H1 (cell line): Measurements from ENCODE around the gene ZNF823. TPM values are rescaled to one million over a fixed set of nuclear protein-coding genes. Genes with fewer than 3 reads are reported as not detected.

Experiments used
- CTCF ChIA-PET: fragments of 300-600 bp; sonication (Branson Sonifier 250); formaldehyde crosslinking; loops from one replicate; lab custom pipeline; 2021; ENCODE audit not compliant: partially characterized antibody; lab: Charles Lee
- POLR2A ChIA-PET: fragments of 300-600 bp; sonication (Branson Sonifier 250); formaldehyde crosslinking; loops from one replicate; lab custom pipeline; 2021; ENCODE audit warnings: inconsistent platforms; ENCODE audit not compliant: partially characterized antibody; lab: Charles Lee
- DNase-seq, 2 experiments: peaks; one replicate each; pipeline versions ENCODE4 v3.0.0 to v3.0.0-alpha.2; 2010 to 2022; ENCODE audit warnings: low spot score in 2 of 2, low read depth in 1 of 2, mixed read lengths in 1 of 2
- FAIRE-seq: peaks from 2 replicates; lab custom pipeline; 2011; peaks lifted over from hg19 to GRCh38; lab: Jason Lieb, UNC
- H2AFZ ChIP-seq: 2 replicates; pipeline ENCODE4 v1.8.1; 2012; ENCODE audit warnings: low read length, inconsistent platforms
- H2AK5ac ChIP-seq: 2 replicates; pipeline ENCODE4 v1.6.1; 2013; ENCODE audit warnings: low read depth, low read length
- H2BK120ac ChIP-seq: replicated peaks from 2 replicates; pipeline ENCODE3; 2013; ENCODE audit warnings: low read depth, low read length, inconsistent platforms
- H2BK12ac ChIP-seq: 2 replicates; pipeline ENCODE4 v1.6.1; 2013; ENCODE audit warnings: low read depth, low read length
- H2BK15ac ChIP-seq: 2 replicates; pipeline ENCODE4 v1.6.1; 2013; ENCODE audit warnings: low read length
- H2BK20ac ChIP-seq: 2 replicates; pipeline ENCODE4 v1.6.1; 2013; ENCODE audit warnings: low read length
- H2BK5ac ChIP-seq: 2 replicates; pipeline ENCODE4 v1.6.1; 2013; ENCODE audit warnings: low read depth, low read length
- H3K14ac ChIP-seq: 2 replicates; pipeline ENCODE4 v1.6.1; 2013; ENCODE audit warnings: inconsistent platforms; ENCODE audit not compliant: insufficient read length
- H3K18ac ChIP-seq: 2 replicates; pipeline ENCODE4 v1.6.1; 2013; ENCODE audit warnings: low read length; ENCODE audit errors: extremely low read depth
- H3K23ac ChIP-seq: 2 replicates; pipeline ENCODE4 v1.6.1; 2013; ENCODE audit warnings: inconsistent platforms; ENCODE audit not compliant: insufficient read length
- H3K23me2 ChIP-seq: 2 replicates; pipeline ENCODE4 v1.6.1; 2013; ENCODE audit warnings: low read depth, low read length
- H3K27ac ChIP-seq: 2 replicates; pipeline ENCODE4 v1.6.1; 2011; ENCODE audit warnings: low read depth, low read length, inconsistent platforms
- H3K27me3 ChIP-seq, 4 experiments: replicated peaks in 1 of 4; 1 replicate in 1 of 4; 2 replicates in 3 of 4; pipeline versions ENCODE4 v1.6.1 to v1.8.1; 2011 to 2013; ENCODE audit warnings: low read length in 3 of 4, mild to moderate bottlenecking in 3 of 4, inconsistent platforms in 2 of 4, mixed read lengths in 2 of 4, moderate library complexity in 1 of 4; ENCODE audit not compliant: control insufficient read depth in 3 of 4, insufficient read depth in 3 of 4; ENCODE audit errors: extremely low read depth in 1 of 4
- H3K36me3 ChIP-seq, 4 experiments: 2 replicates each; pipeline versions ENCODE4 v1.6.1 to v1.8.1; 2011 to 2013; ENCODE audit warnings: mild to moderate bottlenecking in 4 of 4, low read length in 3 of 4, moderate library complexity in 2 of 4, control low read depth in 1 of 4, inconsistent platforms in 1 of 4; ENCODE audit not compliant: insufficient read depth in 4 of 4, control insufficient read depth in 2 of 4
- H3K4ac ChIP-seq: replicated peaks from 2 replicates; pipeline ENCODE3; 2013; ENCODE audit warnings: low read length, low read depth, mixed read lengths, inconsistent platforms; ENCODE audit not compliant: insufficient read length
- H3K4me1 ChIP-seq, 4 experiments: replicated peaks in 1 of 4; 1 replicate in 1 of 4; 2 replicates in 3 of 4; pipeline versions ENCODE4 v1.6.1 to v1.8.1; 2011 to 2013; ENCODE audit warnings: low read length in 3 of 4, inconsistent platforms in 2 of 4, mixed read lengths in 1 of 4; ENCODE audit not compliant: insufficient read depth in 4 of 4, control insufficient read depth in 3 of 4
- H3K4me2 ChIP-seq, 2 experiments: 2 replicates each; pipeline versions ENCODE4 v1.6.1 to v1.8.1; 2011 to 2013; ENCODE audit warnings: low read depth in 2 of 2, low read length in 2 of 2, control low read depth in 1 of 2, inconsistent platforms in 1 of 2, mild to moderate bottlenecking in 1 of 2; ENCODE audit not compliant: insufficient read depth in 1 of 2
- H3K4me3 ChIP-seq, 4 experiments: fragments of 200-600, 300-600 bp in 1 of 4; sonication (generic), shearing (Covaris generic), sonication (Bioruptor Twin) in 1 of 4; 2 replicates each; pipeline versions ENCODE4 v1.5.1 to v1.8.1; 2011 to 2016; ENCODE audit warnings: low read length in 4 of 4, low read depth in 3 of 4, control low read depth in 2 of 4, inconsistent platforms in 2 of 4, mild to moderate bottlenecking in 2 of 4, mixed read lengths in 1 of 4, moderate library complexity in 1 of 4; ENCODE audit not compliant: insufficient read depth in 2 of 4; ENCODE audit errors: extremely low read depth in 1 of 4
- H3K56ac ChIP-seq: replicated peaks from 2 replicates; pipeline ENCODE3; 2013; ENCODE audit warnings: low read depth, mild to moderate bottlenecking, mixed read lengths, low read length, inconsistent platforms; ENCODE audit not compliant: insufficient read length
- H3K79me1 ChIP-seq: 2 replicates; pipeline ENCODE4 v1.6.1; 2013; ENCODE audit warnings: low read depth, low read length, control low read depth
- H3K79me2 ChIP-seq, 2 experiments: 2 replicates each; pipeline versions ENCODE4 v1.6.1 to v1.8.1; 2012 to 2013; ENCODE audit warnings: low read length in 2 of 2, mild to moderate bottlenecking in 2 of 2, inconsistent platforms in 1 of 2; ENCODE audit not compliant: insufficient read depth in 2 of 2, control insufficient read depth in 1 of 2
- H3K9ac ChIP-seq, 4 experiments: replicated peaks in 1 of 4; 1 replicate in 1 of 4; 2 replicates in 3 of 4; pipeline versions ENCODE4 v1.6.1 to v1.8.1; 2011 to 2013; ENCODE audit warnings: low read depth in 3 of 4, low read length in 3 of 4, control low read depth in 2 of 4, mild to moderate bottlenecking in 2 of 4, moderate library complexity in 2 of 4, inconsistent platforms in 1 of 4; ENCODE audit errors: extremely low read depth in 1 of 4
- H3K9me3 ChIP-seq, 2 experiments: 2 replicates each; pipeline versions ENCODE4 v1.6.1 to v1.8.1; 2012 to 2013; ENCODE audit warnings: mild to moderate bottlenecking in 2 of 2, moderate library complexity in 2 of 2, control low read depth in 1 of 2, inconsistent platforms in 1 of 2, low read depth in 1 of 2, low read length in 1 of 2, mixed read lengths in 1 of 2; ENCODE audit not compliant: insufficient read depth in 2 of 2
- H4K20me1 ChIP-seq, 2 experiments: replicated peaks in 1 of 2; 2 replicates each; pipeline versions ENCODE3 to v1.8.1; 2011 to 2013; ENCODE audit warnings: inconsistent platforms in 2 of 2, low read length in 2 of 2, mild to moderate bottlenecking in 1 of 2; ENCODE audit not compliant: insufficient read depth in 2 of 2, control insufficient read depth in 1 of 2
- H4K5ac ChIP-seq: 2 replicates; pipeline ENCODE4 v1.6.1; 2013; ENCODE audit warnings: low read length, low read depth, mixed read lengths, inconsistent platforms; ENCODE audit not compliant: insufficient read length
- H4K8ac ChIP-seq: 2 replicates; pipeline ENCODE4 v1.8.0; 2013; ENCODE audit warnings: mild to moderate bottlenecking, moderate library complexity, low read length, inconsistent platforms; ENCODE audit not compliant: insufficient read depth; ENCODE audit errors: extremely low read depth
- H4K91ac ChIP-seq: replicated peaks from 2 replicates; pipeline ENCODE3; 2013; ENCODE audit warnings: low read length, mixed read lengths, inconsistent platforms; ENCODE audit not compliant: insufficient read length
- CREB1 ChIP-seq: IDR thresholded peaks from 2 replicates; pipeline ENCODE4 v1.6.1; 2012; ENCODE audit warnings: inconsistent platforms
- GTF2F1 ChIP-seq: IDR thresholded peaks from 2 replicates; pipeline ENCODE4 v1.6.1; 2012; ENCODE audit warnings: low read depth, low read length, improper control_type of control experiment, borderline replicate concordance
- WGBS, 2 experiments: shearing (Covaris generic) in 1 of 2; methylation state at CpG; one replicate each; pipeline versions ENCODE4 v1.1.6 to v1.1.7; 2013 to 2015; ENCODE audit warnings: low lambda C conversion rate in 2 of 2, mixed read lengths in 2 of 2, inconsistent platforms in 1 of 2, low coverage in 1 of 2, missing lambda C conversion rate in 1 of 2; ENCODE audit not compliant: insufficient replicate concordance in 2 of 2, insufficient coverage in 1 of 2, insufficient read length in 1 of 2; ENCODE audit errors: extremely low coverage in 1 of 2, missing lambda C conversion rate in 1 of 2; 5-methylcytosine and 5-hydroxymethylcytosine counted together
- polyA plus RNA-seq, 7 experiments: library from polyadenylated mRNA; depleted of rRNA in 3 of 7; stranded (reverse) in 5 of 7; unstranded in 2 of 7; fragments of >200 nt in 5 of 7; fragments of 200-250 nt in 2 of 7; gene quantifications; 1 replicate in 5 of 7; 2 replicates in 1 of 7; 4 replicates in 1 of 7; pipeline versions ENCODE4 v1.2.1 to v1.2.3, GENCODE V29; 2011 to 2013; ENCODE audit warnings: missing spikeins in 2 of 7, mixed read lengths in 2 of 7
- total RNA-seq: library from RNA; stranded (reverse); fragmentation: NEBNext Ultra II Directional; extraction: Animal tissue kit (Norgen Biotek cat#: 25700); gene quantifications from 2 replicates; pipeline ENCODE4 v1.2.1, GENCODE V29; 2021

ZNF823 gene
- total and polyA plus RNA-seq, 2 of the 8 experiments (the other 6 are each of a cell fraction or from before 2014, with no cell fraction given), result 0.73 to 2.4 TPM

DNA sequence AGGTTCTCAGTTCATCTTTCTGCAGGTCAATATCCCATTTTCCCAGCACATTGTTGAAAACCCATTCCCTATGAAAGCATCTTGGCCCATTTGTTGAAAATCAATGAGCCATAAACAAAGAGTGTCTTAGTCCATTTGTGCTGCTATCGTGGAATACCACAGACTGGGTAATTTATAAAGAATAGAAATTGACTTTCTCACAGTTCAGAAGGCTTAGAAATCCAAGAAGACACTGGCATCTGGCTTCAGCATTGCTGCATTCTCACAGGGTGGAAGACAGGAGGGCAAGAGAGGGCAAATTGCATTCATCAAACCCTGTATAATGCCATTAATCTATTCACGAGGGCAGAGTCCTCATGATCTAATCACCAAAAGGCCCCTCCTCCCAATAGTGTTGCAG lies 34.1 kb downstream of the ZNF823 start:
- Histone ChIP-seq H4K20me1 (no peaks in the 10 kb centered on the region), H3K36me3 (no peaks in the 10 kb centered on the region), H3K56ac (no peak overlapping the region), H3K4me2 (no peak overlapping the region), H3K4me3 (no peak overlapping the region), H3K79me1 (no peaks in the 10 kb centered on the region), H2BK12ac (no peak overlapping the region), H2BK15ac (no peak overlapping the region), H2AFZ (no peak overlapping the region), H3K18ac (no peak overlapping the region), H4K5ac (no peak overlapping the region), H2BK5ac (no peak overlapping the region), H4K8ac (no peak overlapping the region), H3K9me3 (peaks cover 0 to 2% of the 10 kb centered on the region in 2 experiments; a peak in 2 of 4 replicates), H3K23ac (no peak overlapping the region), H2BK120ac (no peak overlapping the region), H2AK5ac (no peak overlapping the region), H3K4me1 (no peaks in the 10 kb centered on the region), H3K9ac (no peak overlapping the region), H3K23me2 (no peaks in the 10 kb centered on the region), H4K91ac (no peak overlapping the region), H2BK20ac (no peak overlapping the region), H3K27me3 (no peaks in the 10 kb centered on the region), H3K14ac (no peak overlapping the region), H3K79me2 (no peaks in the 10 kb centered on the region), H3K4ac (no peak overlapping the region), H3K27ac (no peak overlapping the region)
- no peak for TF ChIP-seq GTF2F1
- TF ChIP-seq CREB1, result no peak
- no peak for DNase-seq
- ChIA-PET CTCF (interaction anchor here (0.6 to 2.3 kb wide), 3 partner anchors 32 to 92 kb away, joined by 3 to 5 read pairs (median 4); no protein-coding TSS in a partner anchor), POLR2A (interaction anchor here (3.0 kb wide), 1 partner anchor 10 kb away, joined by 9 read pairs; no protein-coding TSS in a partner anchor)
- FAIRE-seq, result no peak
- WGBS, 2 experiments, result 94% methylated on average over 2 of the region's 2 CpGs; no CpG with 5 or more reads in 1 of the 2 experiments
